ENCODE measurements around the gene PALD1. TPM values are rescaled to one million over a fixed set of nuclear protein-coding genes. Genes with fewer than 3 reads are reported as not detected.

Gene PALD1
- polyA plus RNA-seq, 1 of the 3 experiments (the other 2 are of a cell fraction), result 0.16 TPM

GRCh38 chr10:70530315-70530714, 51.7 kb downstream of the PALD1 start:
- no peaks in the 10 kb centered on the region for H3K36me3 ChIP-seq (replicated peaks in 1 of 2; ENCODE audit: control insufficient read depth in 1 of 2, insufficient read depth in 2 of 2, low read length in 1 of 2)
- no peak for DNase-seq
- H3K79me2 ChIP-seq (ENCODE audit: insufficient read depth), result no peaks in the 10 kb centered on the region
- CTCF ChIA-PET, result interaction anchor here (1.5 to 4.8 kb wide), 2 partner anchors 19 to 69 kb away, joined by 4 to 35 read pairs; no protein-coding TSS in a partner anchor
- POLR2A ChIA-PET, result no interaction called here
- no peak overlapping the region for H2AFZ ChIP-seq (ENCODE audit: low read depth)
- H3K4me3 ChIP-seq (ENCODE audit: low read depth in 2 of 2, low read length in 1 of 2), result no peak overlapping the region
- no peak for TF ChIP-seq TCF12 (IDR thresholded peaks at IDR 0.05)
- no peak for TF ChIP-seq USF2 (IDR thresholded peaks at IDR 0.05; ENCODE audit: borderline replicate concordance, low read depth, low read length)
- TF ChIP-seq FOSL2 (IDR thresholded peaks at IDR 0.05; ENCODE audit: borderline replicate concordance, low read depth), result no peak
- TF ChIP-seq CHD2 (IDR thresholded peaks at IDR 0.05; ENCODE audit: low read length, partially characterized antibody), result no peak
- TF ChIP-seq SMC3 (IDR thresholded peaks at IDR 0.05; ENCODE audit: low read depth, low read length), result no peak
- no peak for TF ChIP-seq TAF1 (IDR thresholded peaks at IDR 0.05; ENCODE audit: borderline replicate concordance, low read depth, low read length)
- no peak for TF ChIP-seq RFX5 (IDR thresholded peaks at IDR 0.05; ENCODE audit: low read length)
- H4K20me1 ChIP-seq (ENCODE audit: insufficient read depth), result no peaks in the 10 kb centered on the region
- H3K27ac ChIP-seq (ENCODE audit: low read depth in 2 of 2, low read length in 1 of 2), result no peak overlapping the region
- H3K9me3 ChIP-seq, result no peaks in the 10 kb centered on the region
- H3K9me2 ChIP-seq, result no peaks in the 10 kb centered on the region
- no peaks in the 10 kb centered on the region for H3F3A ChIP-seq (replicated peaks; ENCODE audit: insufficient read depth)
- no peaks in the 10 kb centered on the region for H3K27me3 ChIP-seq (ENCODE audit: insufficient read depth)
- no peak overlapping the region for H3K4me2 ChIP-seq
- no peaks in the 10 kb centered on the region; a peak in 1 of 4 replicates for H3K4me1 ChIP-seq (ENCODE audit: control insufficient read depth in 1 of 2, insufficient read depth in 2 of 2, low read depth in 1 of 2, low read length in 1 of 2)
- H3K9ac ChIP-seq, result no peak overlapping the region
- 70% methylated on average over 2 of the region's 6 CpGs for WGBS (ENCODE audit: low lambda C conversion rate)

- Histone ChIP-seq H3F3A (replicated peaks; ENCODE audit: insufficient read depth) (no peaks in the 10 kb centered on the region), H2AFZ (ENCODE audit: low read depth) (no peak overlapping the region), H3K79me2 (ENCODE audit: insufficient read depth) (no peaks in the 10 kb centered on the region), H3K4me3 (ENCODE audit: low read depth in 2 of 2, low read length in 1 of 2) (no peak overlapping the region), H3K4me2 (no peak overlapping the region), H3K27ac (ENCODE audit: low read depth in 2 of 2, low read length in 1 of 2) (no peak overlapping the region), H3K9me2 (no peaks in the 10 kb centered on the region), H3K9ac (no peak overlapping the region), H3K36me3 (replicated peaks in 1 of 2; ENCODE audit: control insufficient read depth in 1 of 2, insufficient read depth in 2 of 2, low read length in 1 of 2) (no peaks in the 10 kb centered on the region), H3K4me1 (ENCODE audit: control insufficient read depth in 1 of 2, insufficient read depth in 2 of 2, low read depth in 1 of 2, low read length in 1 of 2) (no peaks in the 10 kb centered on the region; a peak in 1 of 4 replicates), H3K9me3 (no peaks in the 10 kb centered on the region), H4K20me1 (ENCODE audit: insufficient read depth) (no peaks in the 10 kb centered on the region), H3K27me3 (ENCODE audit: insufficient read depth) (0 out of 2 replicates have a peak, but pooled peaks cover 5% of the 10 kb centered on the region)
- 59% methylated on average over 6 of the region's 17 CpGs for WGBS (ENCODE audit: low lambda C conversion rate)
- DNase-seq, result no peak
- no peak for TF ChIP-seq POLR2AphosphoS5 (IDR thresholded peaks at IDR 0.05; ENCODE audit: low read depth, low read length)
- TF ChIP-seq CHD2 (IDR thresholded peaks at IDR 0.05; ENCODE audit: low read length, partially characterized antibody), result no peak
- no peak for TF ChIP-seq PBX3 (IDR thresholded peaks at IDR 0.05)
- TF ChIP-seq FOXJ3 (CRISPR knock-in tag; IDR thresholded peaks at IDR 0.05), result no peak
- TF ChIP-seq EP300 (IDR thresholded peaks at IDR 0.05; ENCODE audit: borderline replicate concordance in 1 of 2, low read depth in 1 of 2, low read length in 1 of 2), result no peak
- TF ChIP-seq ZBTB33 (IDR thresholded peaks at IDR 0.05; ENCODE audit: borderline replicate concordance, low read depth), result no peak
- ChIA-PET CTCF (interaction anchor here (4.8 to 12.2 kb wide), 2 partner anchors 72 kb away, joined by 35 to 190 read pairs; no protein-coding TSS in a partner anchor), POLR2A (no interaction called here)
Measured at GRCh38 chr10:70532554-70533188, 54.1 kb downstream of the PALD1 start.

Measured in SK-N-SH (cell line).